HG03066 (cell line): ENCODE data around the gene MDM2.

Source experiments
- ATAC-seq: cut with Tn5 transposase; IDR thresholded peaks from one replicate; pipeline ENCODE4 v1.9.1; 2021; ENCODE audit warnings: low read depth; ENCODE audit not compliant: unreplicated experiment

Gene MDM2

DNA sequence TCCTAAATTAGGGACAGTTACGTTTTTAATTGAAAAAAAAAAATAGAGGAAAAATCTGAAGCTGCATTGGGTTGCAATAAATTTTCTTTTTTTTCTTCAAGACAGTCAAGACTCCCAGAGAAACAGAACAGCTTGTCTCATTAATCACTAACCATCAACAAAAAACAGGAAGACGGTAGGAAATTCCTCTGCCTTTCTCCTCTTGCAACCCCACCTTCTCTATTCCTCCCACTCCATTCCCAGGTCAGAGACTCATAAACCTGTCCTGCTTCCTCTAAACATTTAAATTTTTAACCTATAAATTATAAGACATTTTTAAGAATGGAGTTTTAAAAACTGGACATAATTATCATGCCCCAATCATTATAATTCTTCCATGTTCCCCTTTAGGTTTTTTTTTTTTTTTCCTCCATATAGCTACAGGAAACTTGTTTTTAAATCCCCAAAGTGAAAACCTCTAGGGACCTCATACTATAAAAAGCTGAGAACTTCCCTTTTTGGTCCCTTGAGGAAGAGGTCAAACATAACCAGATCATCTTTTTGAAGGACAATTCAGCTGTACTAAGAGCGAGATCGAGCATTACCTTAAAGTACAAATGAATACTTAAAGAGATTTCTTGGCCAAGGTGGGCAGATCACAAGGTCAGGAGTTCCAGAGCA lies 89.0 kb downstream of the MDM2 start:
- no peak for ATAC-seq

GRCh38 chr12:68899251-68899771 lies 91.3 kb downstream of the MDM2 start:
- no peak for ATAC-seq

GRCh38 chr12:68900241-68900640 lies 92.3 kb downstream of the MDM2 start:
- ATAC-seq, result no peak
